Naive B cell (primary cell): ENCODE data around the gene EEF2K. TPM values are rescaled to one million over a fixed set of nuclear protein-coding genes. Genes with fewer than 3 reads are reported as not detected.
"Not testable (repeated sequence)": the region's sequence is repeated elsewhere in the genome, so short reads cannot be mapped to it uniquely, and the experiment has no call there.

Source experiments
- ATAC-seq, 2 donors: fragments of 150-1000 bp; cut with Tn5 transposase; 2 replicates each; pipeline ENCODE4 v1.10.0; 2021; ENCODE audit warnings: low read depth in 2 of 2, mild to moderate bottlenecking in 2 of 2, moderate library complexity in 2 of 2
- DNase-seq: peaks from one replicate; pipeline ENCODE4 v3.0.0; 2022
- H3K27ac Mint-ChIP-seq, 6 donors: one replicate each; pipeline ENCODE4 v1.8.0; 2020 to 2022; ENCODE audit warnings: mild to moderate bottlenecking in 6 of 6, mixed read lengths in 6 of 6, moderate library complexity in 5 of 6, inconsistent platforms in 2 of 6
- H3K27me3 Mint-ChIP-seq, 3 donors: one replicate each; pipeline ENCODE4 v1.8.0; 2021 to 2022; ENCODE audit warnings: mixed read lengths in 3 of 3, mild to moderate bottlenecking in 1 of 3
- H3K36me3 Mint-ChIP-seq, 2 donors: one replicate each; pipeline ENCODE4 v1.8.0; 2020 to 2022; ENCODE audit warnings: mixed read lengths in 2 of 2, inconsistent platforms in 1 of 2, mild to moderate bottlenecking in 1 of 2
- H3K4me1 Mint-ChIP-seq, 3 donors: one replicate each; pipeline ENCODE4 v1.8.0; 2020 to 2022; ENCODE audit warnings: mixed read lengths in 3 of 3, inconsistent platforms in 1 of 3, mild to moderate bottlenecking in 1 of 3, moderate library complexity in 1 of 3
- H3K4me3 Mint-ChIP-seq, 8 donors: one replicate each; pipeline ENCODE4 v1.8.0; 2020 to 2022; ENCODE audit warnings: mild to moderate bottlenecking in 8 of 8, mixed read lengths in 8 of 8, moderate library complexity in 8 of 8, inconsistent platforms in 2 of 8
- H3K9me3 Mint-ChIP-seq, 7 donors: one replicate each; pipeline ENCODE4 v1.8.0; 2020 to 2022; ENCODE audit warnings: mixed read lengths in 7 of 7, mild to moderate bottlenecking in 5 of 7, inconsistent platforms in 2 of 7, moderate library complexity in 1 of 7
- polyA plus RNA-seq, 6 donors: library from polyadenylated mRNA; unstranded; fragments of 300-500 nt; fragmentation: Illumina TruSeq; gene quantifications; one replicate each; pipeline ENCODE4 v1.2.3, GENCODE V29; 2021; ENCODE audit warnings: low read depth in 6 of 6

The EEF2K gene
- polyA plus RNA-seq = 1 to 10 TPM; 1.2 to 2.9 (median 1.8) TPM

DNA sequence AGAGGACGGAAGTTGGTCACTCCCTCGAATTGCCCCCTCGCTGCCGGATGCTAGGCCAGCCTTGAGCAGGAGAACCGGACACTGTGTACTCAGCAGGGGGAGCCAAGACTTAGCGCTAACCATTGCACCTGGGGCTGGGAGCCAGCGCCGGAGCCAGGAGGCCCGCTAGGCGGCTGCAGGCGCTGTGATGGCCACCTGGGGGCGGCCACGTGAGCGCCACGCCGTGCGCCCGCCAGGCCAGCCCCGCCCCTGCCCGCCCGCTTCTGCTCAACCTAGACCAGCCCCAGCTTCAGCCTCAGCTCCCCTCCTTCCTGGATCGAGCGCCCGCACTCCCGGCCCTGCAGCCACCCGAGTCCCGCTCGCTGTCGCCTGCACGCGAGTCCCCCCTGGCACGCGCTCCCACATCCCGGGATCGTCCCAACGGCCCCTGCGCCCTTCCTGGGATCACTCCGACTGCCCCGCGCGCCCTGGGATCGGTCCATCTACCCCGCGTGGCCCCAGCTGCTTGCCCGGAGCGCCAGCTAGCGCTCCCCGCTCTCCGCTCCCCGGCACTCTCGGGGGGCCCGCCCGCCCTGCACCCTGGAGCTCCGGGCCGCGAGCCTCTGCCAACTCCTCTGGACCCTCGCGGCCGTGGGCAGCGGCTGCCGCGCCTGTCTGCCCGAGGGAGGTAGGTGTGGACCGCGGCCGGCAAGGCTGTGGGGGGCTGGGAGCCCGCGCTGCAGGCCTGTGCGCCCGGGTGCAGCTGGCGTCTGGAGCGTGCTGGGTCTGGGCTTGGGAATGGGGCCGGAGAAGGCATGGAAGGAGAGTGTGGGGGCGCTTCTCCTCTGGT, at the start of gene EEF2K:
EEF2K (plus strand) TSS at position 266 of the 829 bp plus-strand sequence. CDS start 19,452 bp downstream, outside the sequence.
- ATAC-seq (peak; percentile 67 to 68), DNase-seq (peak; percentile 76)
- Mint-ChIP-seq H3K4me3 (peak within 1 kb of the TSS; percentile 90 to 98 (median 94)), H3K9me3 (peaks cover 0 to 2% (median 0%) of the 10 kb centered on the region in 7 donors), H3K27ac (peak within 1 kb of the TSS; percentile 96 to 100 (median 98)), H3K27me3 (no peaks in the 10 kb centered on the region), H3K4me1 (peaks cover 27 to 43% (median 32%) of the 10 kb centered on the region in 3 donors), H3K36me3 (no peaks in the 10 kb centered on the region)

DNA sequence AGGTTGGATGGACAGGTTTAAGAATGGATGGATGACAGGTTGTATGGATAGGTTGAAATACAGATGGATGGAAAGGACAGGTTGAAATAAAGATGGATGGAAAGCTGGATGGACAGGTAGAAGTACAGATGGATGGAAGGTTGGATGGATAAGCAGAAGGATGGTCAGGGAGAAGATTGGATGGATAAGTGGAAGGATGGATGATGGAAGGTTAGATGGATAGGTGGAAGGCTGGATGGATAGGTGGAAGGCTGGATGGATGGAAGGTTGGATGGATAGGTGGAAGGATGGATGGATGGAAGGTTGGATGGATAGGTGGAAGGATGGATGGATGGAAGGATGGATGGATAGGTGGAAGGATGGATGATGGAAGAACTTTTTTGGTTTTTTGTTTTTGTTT, 44.7 kb upstream of the EEF2K start:
- H3K27ac Mint-ChIP-seq = peak overlapping the region in 1 of 6 donors; percentile 28
- peaks cover 0 to 5% (median 4%) of the 10 kb centered on the region in 7 donors for H3K9me3 Mint-ChIP-seq
- H3K36me3 Mint-ChIP-seq = peaks cover 5 to 9% of the 10 kb centered on the region in 2 donors
- ATAC-seq (no peak), DNase-seq (no peak)
- peak overlapping the region in 3 of 8 donors; percentile 1 to 60 (median 4) for H3K4me3 Mint-ChIP-seq
- peaks cover 0 to 12% (median 3%) of the 10 kb centered on the region in 3 donors for H3K4me1 Mint-ChIP-seq
- H3K27me3 Mint-ChIP-seq = peaks cover 26 to 38% (median 32%) of the 10 kb centered on the region in 3 donors

DNA sequence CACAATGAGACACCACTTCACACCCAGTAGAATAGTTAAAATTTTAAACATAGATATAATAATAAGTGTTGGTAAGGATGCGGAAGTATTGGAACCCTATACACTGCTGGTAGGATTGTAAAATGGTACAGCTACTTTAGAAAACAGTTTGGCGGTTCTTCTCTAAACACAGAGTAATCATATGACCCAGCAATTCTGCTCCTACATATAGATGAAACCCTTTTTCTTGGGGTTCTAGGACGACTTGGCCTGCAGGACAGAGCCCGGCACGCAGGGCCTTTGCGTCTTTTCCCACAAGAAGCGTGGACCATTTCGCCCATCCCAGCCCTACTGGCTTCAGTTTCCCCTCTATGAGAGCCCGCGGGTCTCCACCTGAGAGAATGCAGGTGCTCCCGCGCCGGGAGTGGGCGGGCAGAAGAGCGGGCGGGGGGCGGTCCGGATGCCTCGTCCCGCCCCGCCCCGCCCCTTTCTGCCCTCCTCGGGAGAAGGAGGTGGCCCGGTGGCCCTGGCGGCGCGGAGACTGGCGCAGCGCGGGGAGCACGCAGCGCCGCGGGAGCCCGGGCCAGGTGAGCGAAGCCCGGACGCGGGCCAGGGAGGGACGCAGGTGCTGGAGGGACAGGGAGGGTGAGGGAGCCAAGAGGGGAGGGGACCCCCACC, 44.0 kb upstream of the EEF2K start, which contains the start of gene SDR42E2:
SDR42E2 (plus strand) TSS at position 508 of the 657 bp plus-strand sequence. CDS start 3,077 bp downstream, outside the sequence.
- H3K36me3 Mint-ChIP-seq = peaks cover 5 to 9% of the 10 kb centered on the region in 2 donors
- peak within 1 kb of the TSS in 1 of 6 donors; percentile 64 for H3K27ac Mint-ChIP-seq
- H3K4me3 Mint-ChIP-seq = peak within 1 kb of the TSS in 7 of 8 donors; percentile 48 to 72 (median 61)
- ATAC-seq (peak; percentile 63 to 66), DNase-seq (peak; percentile 14)
- H3K9me3 Mint-ChIP-seq = peaks cover 0 to 5% (median 4%) of the 10 kb centered on the region in 7 donors
- peaks cover 0 to 12% (median 3%) of the 10 kb centered on the region in 3 donors for H3K4me1 Mint-ChIP-seq
- H3K27me3 Mint-ChIP-seq = peaks cover 26 to 37% (median 30%) of the 10 kb centered on the region in 3 donors

DNA sequence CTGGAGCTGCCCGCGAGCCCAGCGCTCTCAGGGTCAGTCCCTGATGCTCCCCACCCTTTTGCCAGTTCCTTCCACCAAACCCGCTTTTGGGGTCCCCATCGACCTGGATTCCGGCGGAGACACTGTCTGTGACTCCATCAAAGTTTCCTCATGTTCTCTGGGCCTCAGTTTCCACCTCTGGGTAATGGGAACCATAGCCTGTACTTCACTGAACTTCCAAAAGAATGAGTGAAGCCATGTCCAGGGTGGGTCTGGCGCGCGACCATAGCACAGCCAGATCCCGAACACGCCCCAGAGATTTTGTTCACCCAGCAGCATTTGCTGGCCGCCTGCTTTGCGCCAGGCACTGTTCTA, 43.4 kb upstream of the EEF2K start:
- Mint-ChIP-seq H3K27ac (peak overlapping the region in 1 of 6 donors; percentile 64), H3K4me3 (peak overlapping the region in 5 of 8 donors; percentile 9 to 57 (median 28)), H3K27me3 (peaks cover 26 to 37% (median 30%) of the 10 kb centered on the region in 3 donors), H3K36me3 (peaks cover 5 to 9% of the 10 kb centered on the region in 2 donors), H3K4me1 (peaks cover 0 to 12% (median 3%) of the 10 kb centered on the region in 3 donors), H3K9me3 (peaks cover 0 to 5% (median 4%) of the 10 kb centered on the region in 7 donors)
- no peak for ATAC-seq
- no peak for DNase-seq

DNA sequence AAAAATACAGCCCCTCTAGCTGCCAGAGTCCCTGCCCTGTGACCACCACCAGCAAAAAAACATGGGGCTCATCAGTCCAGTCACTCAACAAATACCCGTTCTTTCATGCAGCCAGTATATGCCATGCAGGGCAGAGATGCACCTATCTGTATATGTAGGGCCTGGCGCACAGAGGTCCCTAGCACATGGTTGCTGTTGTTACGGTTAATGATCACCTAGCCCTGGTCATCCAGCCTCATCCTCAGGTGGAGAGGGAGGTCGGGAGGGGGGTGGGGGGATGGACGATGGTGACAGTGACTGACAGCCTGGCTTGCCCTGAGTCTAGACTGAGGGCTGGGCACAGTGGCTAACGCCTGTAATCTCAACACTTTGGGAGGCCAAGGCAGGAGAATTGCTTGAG, 42.3 kb upstream of the EEF2K start:
- peaks cover 0 to 5% (median 4%) of the 10 kb centered on the region in 7 donors for H3K9me3 Mint-ChIP-seq
- DNase-seq (no peak), ATAC-seq (no peak)
- H3K4me3 Mint-ChIP-seq = no peak overlapping the region
- no peak overlapping the region for H3K27ac Mint-ChIP-seq
- peaks cover 5 to 9% of the 10 kb centered on the region in 2 donors for H3K36me3 Mint-ChIP-seq
- peaks cover 25 to 33% (median 27%) of the 10 kb centered on the region in 3 donors for H3K27me3 Mint-ChIP-seq
- peaks cover 0 to 12% (median 3%) of the 10 kb centered on the region in 3 donors for H3K4me1 Mint-ChIP-seq

DNA sequence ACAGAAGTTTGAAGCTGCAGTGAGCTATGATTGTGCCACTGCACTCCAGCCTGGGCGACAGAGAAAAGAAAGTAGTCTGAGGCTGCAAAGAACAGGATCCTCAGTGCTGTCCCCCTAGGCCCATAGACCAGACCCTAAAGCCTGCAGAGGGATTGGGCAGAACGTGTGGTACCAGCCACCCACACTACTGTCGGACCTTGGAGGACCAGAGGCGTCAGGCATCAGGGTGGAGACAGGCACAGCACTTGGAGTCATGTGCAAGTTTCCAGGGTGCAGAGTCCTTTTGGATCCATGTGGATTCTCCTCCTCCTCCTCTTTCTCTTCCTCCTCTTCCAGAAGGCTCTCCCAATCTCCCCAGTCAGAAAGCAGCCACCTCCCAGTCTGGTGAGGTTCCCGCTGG, 41.6 kb upstream of the EEF2K start:
- Mint-ChIP-seq H3K36me3 (peaks cover 5 to 9% of the 10 kb centered on the region in 2 donors), H3K27ac (no peak overlapping the region), H3K27me3 (peaks cover 21 to 26% (median 22%) of the 10 kb centered on the region in 3 donors), H3K9me3 (peaks cover 0 to 5% (median 4%) of the 10 kb centered on the region in 7 donors), H3K4me3 (no peak overlapping the region), H3K4me1 (peaks cover 0 to 12% (median 3%) of the 10 kb centered on the region in 3 donors)
- no peak for DNase-seq
- no peak for ATAC-seq

DNA sequence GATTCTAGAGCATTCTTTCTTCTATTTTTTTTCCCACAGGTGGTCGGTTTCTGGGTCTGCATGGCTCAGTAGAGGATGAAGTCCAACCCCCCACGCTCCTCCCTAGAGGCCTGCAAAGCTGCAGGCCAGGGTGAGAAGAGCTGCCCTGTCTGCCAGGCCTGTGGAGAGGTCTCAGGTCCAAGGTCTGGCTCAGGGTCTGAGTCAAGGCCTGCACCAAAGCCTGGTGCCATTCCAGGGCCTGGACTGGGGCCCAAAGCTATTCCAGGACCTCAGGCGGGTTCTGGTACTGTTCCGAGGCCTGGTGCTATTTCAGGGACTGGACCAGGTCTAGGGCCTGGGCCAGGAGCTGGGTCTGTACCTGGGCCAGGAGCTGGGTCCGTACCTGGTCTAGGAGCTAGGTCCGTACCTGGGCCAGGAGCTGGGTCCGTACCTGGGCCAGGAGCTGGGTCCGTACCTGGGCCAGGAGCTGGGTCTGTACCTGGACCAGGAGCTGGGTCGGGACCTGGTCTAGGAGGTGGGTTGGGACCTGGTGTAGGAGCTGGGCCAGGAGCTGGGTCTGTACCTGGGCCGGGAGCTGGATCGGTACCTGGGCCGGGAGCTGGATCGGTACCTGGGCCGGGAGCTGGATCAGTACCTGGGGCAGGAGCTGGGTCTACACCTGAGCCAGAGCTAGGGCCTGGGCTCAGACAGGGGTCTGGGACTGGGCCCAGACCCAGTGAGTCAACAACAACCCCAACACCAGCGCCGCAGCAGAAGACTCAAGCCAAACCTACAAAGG, 40.4 kb upstream of the EEF2K start:
- Mint-ChIP-seq H3K4me3 (no peak overlapping the region), H3K36me3 (peaks cover 5 to 9% of the 10 kb centered on the region in 2 donors), H3K27me3 (peaks cover 11 to 14% (median 13%) of the 10 kb centered on the region in 3 donors), H3K4me1 (peaks cover 0 to 12% (median 2%) of the 10 kb centered on the region in 3 donors), H3K9me3 (peaks cover 0 to 5% (median 4%) of the 10 kb centered on the region in 7 donors), H3K27ac (no peak overlapping the region)
- DNase-seq (no peak), ATAC-seq (no peak)

DNA sequence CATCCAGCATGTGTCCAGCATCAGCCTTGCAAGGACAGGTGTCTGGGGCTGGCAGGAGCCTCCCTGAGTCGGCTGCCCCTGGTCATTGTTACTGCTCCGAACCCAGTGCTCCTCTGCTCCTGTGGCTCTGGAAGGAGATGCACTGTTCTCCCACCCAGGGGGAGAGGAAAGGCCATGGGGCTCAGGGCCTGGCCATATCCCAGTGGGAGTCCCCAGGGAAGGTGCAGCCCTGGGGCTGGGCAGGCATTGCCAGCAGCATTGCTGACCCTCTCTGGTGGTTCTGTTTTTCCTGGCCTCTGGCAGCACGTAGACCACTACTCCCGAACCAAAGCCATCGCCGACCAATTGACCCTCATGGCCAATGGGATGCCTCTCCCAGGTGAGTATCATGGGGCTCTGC, 34.1 kb upstream of the EEF2K start:
- Mint-ChIP-seq H3K9me3 (no peaks in the 10 kb centered on the region), H3K4me3 (no peak overlapping the region), H3K27me3 (no peaks in the 10 kb centered on the region), H3K36me3 (no peaks in the 10 kb centered on the region), H3K27ac (no peak overlapping the region), H3K4me1 (peaks cover 0 to 6% (median 5%) of the 10 kb centered on the region in 3 donors)
- no peak for DNase-seq
- ATAC-seq = no peak

DNA sequence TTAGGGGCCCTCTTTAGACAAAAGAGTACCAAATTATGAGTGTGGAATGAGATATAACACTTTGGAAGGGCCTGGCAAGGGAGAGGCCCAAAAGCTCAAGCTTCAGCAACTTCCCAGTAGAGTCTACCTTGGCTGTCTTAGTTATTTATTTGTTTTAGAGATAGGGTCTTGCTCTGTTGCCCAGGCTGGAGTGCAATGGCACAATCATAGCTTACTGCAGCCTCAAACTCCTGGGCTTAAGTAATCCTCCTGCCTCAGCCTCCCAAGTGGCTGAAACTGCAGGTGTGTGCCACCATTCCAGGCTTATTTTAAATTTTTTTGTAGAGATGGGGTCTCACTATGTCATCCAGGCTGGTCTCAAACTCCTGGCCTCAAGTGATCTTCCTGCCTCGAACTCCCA, 33.4 kb upstream of the EEF2K start:
- not testable (repeated sequence) for H3K36me3 Mint-ChIP-seq, H3K4me1 Mint-ChIP-seq, ATAC-seq, DNase-seq, H3K27ac Mint-ChIP-seq, H3K9me3 Mint-ChIP-seq, H3K27me3 Mint-ChIP-seq, H3K4me3 Mint-ChIP-seq

DNA sequence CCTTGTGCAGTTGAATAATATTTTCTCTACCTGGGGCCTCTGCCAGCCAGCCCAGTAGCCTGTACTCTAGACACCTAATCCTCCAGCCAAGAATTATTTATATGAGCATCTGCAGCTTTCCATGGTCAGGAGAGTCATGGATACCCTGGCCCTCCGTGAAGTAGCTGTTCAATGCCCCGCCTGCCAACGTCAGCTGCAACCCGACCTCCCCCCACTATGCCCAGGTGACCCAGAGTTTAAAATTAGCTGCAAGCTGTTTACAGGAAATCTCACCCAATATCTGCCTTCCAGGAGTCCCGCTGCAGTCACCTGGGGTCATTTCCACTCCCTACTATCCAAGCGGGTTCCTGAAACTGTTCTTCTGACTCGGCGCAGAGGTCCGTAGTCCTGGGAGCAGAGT, 31.4 kb upstream of the EEF2K start:
- ATAC-seq (no peak), DNase-seq (no peak)
- H3K4me3 Mint-ChIP-seq = peak overlapping the region in 1 of 8 donors; percentile 12
- no peaks in the 10 kb centered on the region for H3K36me3 Mint-ChIP-seq
- H3K4me1 Mint-ChIP-seq = peaks cover 0 to 6% (median 5%) of the 10 kb centered on the region in 3 donors
- no peaks in the 10 kb centered on the region for H3K27me3 Mint-ChIP-seq
- no peaks in the 10 kb centered on the region for H3K9me3 Mint-ChIP-seq
- H3K27ac Mint-ChIP-seq = no peak overlapping the region

DNA sequence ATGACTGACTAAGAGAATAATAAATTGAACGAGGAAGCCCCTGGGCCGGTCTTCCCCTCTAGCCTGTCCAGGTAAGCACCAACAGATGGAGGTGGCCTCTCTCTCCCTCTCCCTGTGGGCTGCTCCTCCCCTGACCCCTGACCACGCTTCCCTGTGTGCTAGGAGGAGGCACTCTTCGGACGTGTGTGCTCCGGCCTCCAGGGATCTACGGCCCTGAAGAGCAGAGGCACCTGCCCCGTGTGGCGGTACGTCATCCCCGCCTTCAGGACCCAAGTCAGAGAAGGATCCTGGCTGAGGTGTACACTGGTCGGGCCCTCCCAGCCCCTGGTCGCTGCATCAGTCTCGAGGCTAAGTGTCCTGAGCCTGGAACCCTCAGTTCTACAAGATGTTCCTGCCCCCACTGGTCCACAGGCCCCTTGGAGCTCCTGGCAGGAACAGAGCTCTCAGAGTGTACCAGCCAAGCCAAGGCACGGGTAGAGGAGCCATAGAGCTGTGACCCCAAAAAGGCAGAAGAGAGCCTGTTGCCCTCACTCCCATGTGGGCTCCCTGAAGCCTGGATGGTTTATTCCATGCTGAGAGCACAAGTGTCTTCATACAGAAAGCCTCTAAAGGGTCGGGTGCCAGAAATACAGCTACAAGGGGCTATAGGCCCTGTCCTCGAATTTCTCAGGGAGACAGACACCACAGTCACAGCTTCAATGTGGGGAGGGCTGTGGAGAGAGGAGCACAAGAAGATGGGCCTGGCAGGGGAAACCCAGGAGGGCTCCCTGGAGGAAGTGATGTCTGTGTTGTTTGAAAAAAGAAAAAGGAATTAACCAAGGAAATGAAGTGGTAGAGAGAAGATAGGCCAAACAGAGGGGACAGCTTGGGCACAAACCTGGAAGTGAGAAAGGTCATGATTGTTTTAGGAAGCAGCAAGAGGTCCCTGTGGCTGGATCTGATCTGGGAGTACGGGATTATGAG, 27.8 kb upstream of the EEF2K start:
- Mint-ChIP-seq H3K27ac (no peak overlapping the region), H3K36me3 (no peaks in the 10 kb centered on the region), H3K9me3 (no peaks in the 10 kb centered on the region), H3K27me3 (no peaks in the 10 kb centered on the region), H3K4me1 (peaks cover 0 to 6% (median 5%) of the 10 kb centered on the region in 3 donors), H3K4me3 (no peak overlapping the region)
- DNase-seq (no peak), ATAC-seq (no peak)

DNA sequence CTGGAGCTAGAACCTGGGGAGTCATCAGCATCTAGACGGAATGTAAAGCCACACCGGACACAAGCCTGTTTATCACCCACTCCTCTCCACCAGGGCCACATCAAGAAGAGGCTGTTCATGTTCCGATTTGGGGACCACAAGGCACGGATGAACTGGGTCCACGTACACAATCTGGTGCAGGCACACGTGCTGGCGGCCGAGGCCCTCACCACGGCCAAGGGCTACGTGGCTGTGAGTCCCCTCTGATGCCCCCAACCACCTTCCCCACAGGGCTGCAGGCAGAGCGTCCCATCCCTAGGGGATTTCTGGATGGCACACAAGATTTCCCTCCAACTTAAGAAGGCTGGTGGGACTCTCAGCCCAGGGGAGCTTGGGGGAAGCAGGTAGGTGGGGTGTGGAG, 24.7 kb upstream of the EEF2K start:
- Mint-ChIP-seq H3K4me1 (no peaks in the 10 kb centered on the region), H3K27ac (peak overlapping the region in 1 of 6 donors; percentile 82)

More for the DNA sequence above, 24.7 kb upstream of the EEF2K start:
- peak overlapping the region in 1 of 8 donors; percentile 47 for H3K4me3 Mint-ChIP-seq
- no peaks in the 10 kb centered on the region for H3K36me3 Mint-ChIP-seq
- DNase-seq = no peak
- H3K27me3 Mint-ChIP-seq = no peaks in the 10 kb centered on the region
- H3K9me3 Mint-ChIP-seq = no peaks in the 10 kb centered on the region
- ATAC-seq = no peak
